Measurements from ENCODE around the gene ATP11A. TPM values are rescaled to one million over a fixed set of nuclear protein-coding genes. Genes with fewer than 3 reads are reported as not detected.

ATP11A gene
- total and polyA plus RNA-seq, 9 donors, result 6.6 to 72.7 (median 34.9) TPM

- WGBS, 3 donors, result 92 to 96% (median 93%) methylated on average over 23 of the region's 23 CpGs
- no peak for DNase-seq
- intact Hi-C loops (cut with DNase I), result no loop called here
- TF ChIP-seq POLR2A (IDR thresholded peaks at IDR 0.05) (no peak), EP300 (IDR thresholded peaks at IDR 0.05) (no peak), CTCF (IDR thresholded peaks at IDR 0.05) (no peak)
- no peaks in the 10 kb centered on the region for H3K9me3 ChIP-seq
- H3K4me3 ChIP-seq, result no peak overlapping the region
- no peaks in the 10 kb centered on the region for H3K36me3 ChIP-seq
- H3K4me1 ChIP-seq (ENCODE audit: insufficient read depth), result no peaks in the 10 kb centered on the region
- no peaks in the 10 kb centered on the region for H3K27me3 ChIP-seq
- H3K27ac ChIP-seq, result no peak overlapping the region
These were observed 156.7 kb downstream of the ATP11A start for GRCh38 chr13:112846411-112847115.

- DNase-seq, result no peak
- H3K9me3 ChIP-seq, result no peaks in the 10 kb centered on the region
- 78 to 81% (median 80%) methylated on average over 6 of the region's 6 CpGs for WGBS, 3 donors
- TF ChIP-seq POLR2A (IDR thresholded peaks at IDR 0.05) (no peak), CTCF (IDR thresholded peaks at IDR 0.05) (no peak), EP300 (IDR thresholded peaks at IDR 0.05) (no peak)
- H3K27ac ChIP-seq, result no peak overlapping the region
- no peak overlapping the region for H3K4me3 ChIP-seq
- H3K27me3 ChIP-seq, result no peaks in the 10 kb centered on the region
- H3K4me1 ChIP-seq (ENCODE audit: insufficient read depth), result no peaks in the 10 kb centered on the region
- intact Hi-C loops (cut with DNase I), result no loop called here
- H3K36me3 ChIP-seq, result no peaks in the 10 kb centered on the region
These were observed 159.7 kb downstream of the ATP11A start for GRCh38 chr13:112849500-112849899.

- Histone ChIP-seq H3K27me3 (no peaks in the 10 kb centered on the region), H3K27ac (no peak overlapping the region), H3K36me3 (no peaks in the 10 kb centered on the region), H3K9me3 (no peaks in the 10 kb centered on the region), H3K4me1 (ENCODE audit: insufficient read depth) (no peaks in the 10 kb centered on the region), H3K4me3 (no peak overlapping the region)
- WGBS, 3 donors, result 95 to 97% (median 95%) methylated on average over 6 of the region's 6 CpGs
- intact Hi-C loops (cut with DNase I), result no loop called here
- DNase-seq, result no peak
- TF ChIP-seq CTCF (IDR thresholded peaks at IDR 0.05), result no peak
- TF ChIP-seq EP300 (IDR thresholded peaks at IDR 0.05), result no peak
- no peak for TF ChIP-seq POLR2A (IDR thresholded peaks at IDR 0.05)
These were observed 160.4 kb downstream of the ATP11A start for GRCh38 chr13:112850273-112850672.

GRCh38 chr13:112851107-112852038 is 161.5 kb downstream of the ATP11A start:
- Histone ChIP-seq H3K27ac (no peak overlapping the region), H3K27me3 (no peaks in the 10 kb centered on the region), H3K9me3 (no peaks in the 10 kb centered on the region), H3K4me1 (ENCODE audit: insufficient read depth) (no peaks in the 10 kb centered on the region), H3K4me3 (no peak overlapping the region), H3K36me3 (no peaks in the 10 kb centered on the region)
- no peak for DNase-seq
- WGBS, 3 donors, result 92 to 94% (median 92%) methylated on average over 13 of the region's 13 CpGs
- no peak for TF ChIP-seq EP300 (IDR thresholded peaks at IDR 0.05)
- intact Hi-C loops (cut with DNase I), result no loop called here
